Measurements from ENCODE around the gene ISCA1.

ISCA1 gene

DNA sequence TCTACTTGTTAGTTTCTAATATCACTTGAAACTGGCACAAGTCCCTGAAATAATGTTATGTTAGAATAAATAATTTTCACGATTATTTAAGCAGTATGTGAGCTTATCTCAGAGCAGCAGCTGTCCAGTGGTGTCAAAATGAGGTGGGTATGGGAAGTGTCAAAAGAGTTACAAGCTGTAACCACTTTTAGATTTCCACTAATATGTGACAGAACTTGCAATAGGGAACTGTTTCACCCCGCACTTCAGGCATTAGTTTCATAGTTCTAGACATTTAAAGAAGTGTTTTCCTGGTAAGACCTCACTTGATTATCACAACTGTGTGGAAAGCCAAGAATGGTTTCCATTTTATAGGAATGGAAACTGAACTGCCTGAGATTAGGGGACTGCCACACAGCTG is 2.9 kb upstream of the ISCA1 start:
- no peak for DNase-seq (ENCODE audit: low read depth)

DNA sequence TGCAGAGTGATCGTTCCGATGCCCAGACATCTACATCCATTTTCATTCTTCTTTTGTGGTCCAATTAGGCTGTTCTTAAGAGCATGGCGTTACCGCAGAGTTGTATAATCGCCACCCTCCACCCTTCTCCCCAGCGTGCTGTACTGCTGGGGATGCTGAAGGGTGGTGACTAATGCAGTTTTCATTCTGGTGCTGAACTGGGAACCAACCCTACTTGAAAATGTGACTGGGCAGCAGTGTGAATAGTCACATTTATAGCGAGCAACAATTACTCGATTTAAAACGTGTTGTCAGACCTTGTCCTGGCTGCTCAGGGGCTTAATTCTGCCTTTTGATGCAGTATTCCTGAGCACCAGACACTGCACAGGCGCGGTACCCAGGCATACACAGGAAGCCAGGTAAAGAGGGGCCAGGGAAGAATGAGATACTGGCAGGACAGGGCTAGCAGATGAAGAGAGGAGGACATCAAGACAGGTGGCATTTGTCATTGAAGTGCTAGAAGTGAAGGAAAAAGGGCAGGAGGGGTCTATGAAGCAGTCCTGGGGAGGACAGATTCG is 719 bp upstream of the ISCA1 start:
- peak; percentile 69 for DNase-seq (ENCODE audit: low read depth)

DNA sequence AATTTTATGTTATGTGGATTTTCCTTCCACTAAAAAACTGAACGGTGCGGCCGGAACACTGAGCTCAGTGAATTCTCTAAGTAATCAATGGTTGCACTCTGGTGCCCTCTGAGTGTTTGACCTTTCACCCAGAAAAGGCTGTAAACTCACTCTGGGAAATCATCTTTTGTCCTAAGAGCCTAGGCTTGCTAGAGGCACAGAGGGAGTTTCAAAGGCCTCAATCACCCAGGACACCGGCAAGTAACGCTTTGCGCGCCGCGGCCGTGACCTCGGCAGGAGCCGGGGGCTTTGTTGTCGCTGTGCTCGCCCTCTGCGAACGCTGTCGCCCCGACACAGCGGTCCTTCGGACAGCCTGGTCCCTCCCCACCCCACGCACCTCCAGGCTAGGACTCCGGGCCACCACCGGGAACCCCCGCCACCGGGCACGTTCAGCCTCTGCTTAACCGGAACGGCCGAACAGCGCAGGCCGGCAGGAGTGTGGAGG is 703 bp downstream of the ISCA1 start:
- peak; percentile 11 for DNase-seq (ENCODE audit: low read depth)

DNA sequence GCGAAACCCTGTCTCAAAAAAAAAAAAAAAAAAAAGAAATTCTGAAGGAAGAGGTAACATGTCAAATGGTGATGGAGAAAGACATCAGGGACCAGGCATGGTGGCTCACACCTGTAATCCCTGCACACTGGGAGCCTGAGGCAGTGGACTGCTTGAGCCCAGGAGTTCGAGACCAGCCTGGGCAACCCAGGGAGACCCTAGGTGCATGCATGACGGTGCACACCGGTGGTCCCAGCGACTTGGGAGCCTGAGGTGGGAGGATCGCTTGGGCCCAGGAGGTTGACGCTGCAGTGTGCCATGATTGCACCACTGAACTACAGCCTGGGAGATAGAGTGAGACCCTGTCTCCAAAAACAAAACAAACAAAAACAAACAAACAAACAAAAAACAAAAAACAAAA is 1.8 kb downstream of the ISCA1 start:
- no peak for DNase-seq (ENCODE audit: low read depth)

- DNase-seq (ENCODE audit: low read depth): no peak
Measured at GRCh38 chr9:86279839-86280238, 2.5 kb downstream of the ISCA1 start.

DNA sequence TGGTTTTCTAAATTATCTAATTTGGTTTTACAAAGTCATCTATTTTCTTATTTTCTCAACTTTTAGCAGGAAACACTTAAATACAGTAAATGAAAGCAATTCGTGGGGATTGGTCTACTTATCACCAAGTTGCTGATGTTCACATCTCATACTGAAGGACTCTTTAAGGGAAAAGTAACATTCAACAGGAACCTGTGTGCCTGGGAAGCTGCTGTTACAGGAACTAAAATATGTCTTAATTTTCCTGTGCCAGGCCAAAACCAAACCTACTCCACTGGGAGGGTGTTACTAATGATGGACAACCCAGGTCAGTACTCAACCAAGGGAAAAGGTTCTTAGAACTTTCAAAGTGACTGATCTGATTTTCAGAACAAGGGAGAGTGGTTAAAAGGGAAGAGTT is 5.3 kb downstream of the ISCA1 start:
- no peak for DNase-seq (ENCODE audit: low read depth)

- DNase-seq (ENCODE audit: low read depth): no peak
Measured at GRCh38 chr9:86275962-86276361, 6.4 kb downstream of the ISCA1 start.

DNA sequence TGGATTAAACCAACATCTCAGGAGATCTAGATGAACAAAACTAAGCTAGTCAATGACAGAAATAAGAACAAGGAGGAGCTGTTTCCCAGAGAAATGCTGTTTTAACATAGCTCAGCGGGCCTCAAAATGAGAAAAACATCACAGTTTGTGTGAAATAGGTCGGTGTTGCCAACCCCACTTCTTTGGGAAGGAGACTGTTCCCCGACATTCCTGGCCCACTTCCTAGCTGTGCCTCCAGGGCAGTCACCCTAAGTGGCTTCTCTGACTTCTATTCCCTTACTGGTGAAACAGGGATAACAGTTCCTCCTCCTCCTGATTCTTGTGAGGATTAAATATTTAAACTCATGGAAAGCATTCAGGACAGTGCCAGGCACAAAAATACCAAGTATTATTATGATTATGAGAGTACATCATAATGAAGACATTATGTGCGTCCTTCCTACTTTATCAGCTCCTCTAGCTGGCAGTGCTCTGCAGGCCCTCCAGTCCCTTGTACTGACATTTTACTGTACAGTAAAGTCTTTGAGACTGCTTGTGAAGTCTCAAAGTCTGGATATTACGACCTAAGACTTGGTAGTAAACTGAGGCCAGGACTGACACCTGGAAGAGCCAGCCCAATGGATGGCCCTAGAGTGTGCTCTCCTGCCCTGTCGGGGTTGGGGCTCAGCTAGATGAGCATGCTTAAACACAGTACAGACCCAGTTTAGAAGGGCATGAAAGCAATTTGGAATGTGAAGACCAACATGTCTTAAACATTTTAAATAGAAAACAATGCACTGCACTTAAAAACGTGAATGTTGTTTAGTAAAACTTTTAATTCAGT is 7.3 kb downstream of the ISCA1 start:
- DNase-seq (ENCODE audit: low read depth): no peak

DNA sequence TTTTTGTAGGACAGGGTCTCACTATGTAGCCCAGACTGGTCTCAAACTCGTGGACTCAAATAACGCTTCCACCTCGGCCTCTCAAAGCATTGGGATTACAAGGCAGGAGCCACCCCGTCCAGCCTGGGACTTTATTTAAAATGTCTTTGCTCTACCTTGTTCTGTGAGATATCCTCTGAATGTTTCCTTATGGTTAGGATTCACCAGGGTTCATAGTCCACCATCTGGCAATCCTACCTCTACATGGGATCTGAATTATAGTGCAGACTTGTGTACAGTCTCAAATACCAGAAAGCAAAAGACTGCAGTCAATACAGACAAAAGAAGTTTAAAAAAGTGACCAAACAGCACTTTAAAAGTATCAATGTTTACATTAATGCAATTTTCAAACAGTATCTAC is 10.1 kb downstream of the ISCA1 start:
- DNase-seq (ENCODE audit: low read depth): no peak

DNA sequence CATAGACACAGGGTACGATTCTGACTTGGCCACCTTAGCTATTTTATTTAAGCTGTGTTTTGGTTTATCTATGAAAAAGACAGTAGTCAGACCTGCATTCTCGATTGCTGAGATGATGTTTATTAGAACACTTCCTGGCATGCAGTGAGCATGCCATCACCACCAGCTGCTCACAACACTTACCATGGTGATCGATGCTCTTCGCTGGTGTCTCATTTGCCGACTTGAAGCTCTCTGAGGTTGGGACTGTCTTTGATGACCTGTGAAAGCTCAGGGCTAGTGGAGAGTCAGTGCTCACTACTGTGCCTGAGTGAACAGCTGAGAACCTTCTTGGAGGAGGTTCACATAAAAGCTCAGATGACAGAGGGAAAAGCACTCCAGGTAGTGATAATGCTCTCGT is 18.5 kb downstream of the ISCA1 start:
- no peak for DNase-seq (ENCODE audit: low read depth)

DNA sequence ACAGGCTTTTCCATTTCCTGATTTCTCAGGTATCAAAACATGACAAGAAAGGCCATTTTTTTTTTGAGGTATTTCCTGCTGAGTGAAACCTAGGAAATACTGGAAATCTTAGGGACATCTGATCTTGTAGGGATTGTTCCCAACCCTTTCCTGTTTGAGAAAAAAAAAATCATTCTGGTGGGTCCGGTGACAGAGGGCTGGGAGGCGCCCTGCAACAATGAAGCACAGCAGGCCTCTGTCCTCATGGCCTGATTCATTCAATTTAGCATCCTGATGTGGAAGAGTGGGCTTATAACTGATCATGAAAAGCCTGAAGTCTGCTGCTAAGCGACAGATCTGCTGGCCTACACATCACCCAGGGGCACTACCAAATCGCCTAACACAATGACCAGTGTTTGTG is 19.8 kb downstream of the ISCA1 start:
- DNase-seq (ENCODE audit: low read depth): no peak

GRCh38 chr9:86259557-86259956 is 22.8 kb downstream of the ISCA1 start, which contains the start of gene C9orf153:
C9orf153 (minus strand) TSS chr9:86259657; CDS start chr9:86229603, 30,054 bp downstream.
- no peak for DNase-seq (ENCODE audit: low read depth)

GRCh38 chr9:86257391-86257790 is 24.9 kb downstream of the ISCA1 start:
- no peak for DNase-seq (ENCODE audit: low read depth)

- DNase-seq (ENCODE audit: low read depth): no peak
Measured at GRCh38 chr9:86256653-86257052, 25.7 kb downstream of the ISCA1 start.

GRCh38 chr9:86253577-86253976 is 28.8 kb downstream of the ISCA1 start:
- DNase-seq (ENCODE audit: low read depth): no peak

DNA sequence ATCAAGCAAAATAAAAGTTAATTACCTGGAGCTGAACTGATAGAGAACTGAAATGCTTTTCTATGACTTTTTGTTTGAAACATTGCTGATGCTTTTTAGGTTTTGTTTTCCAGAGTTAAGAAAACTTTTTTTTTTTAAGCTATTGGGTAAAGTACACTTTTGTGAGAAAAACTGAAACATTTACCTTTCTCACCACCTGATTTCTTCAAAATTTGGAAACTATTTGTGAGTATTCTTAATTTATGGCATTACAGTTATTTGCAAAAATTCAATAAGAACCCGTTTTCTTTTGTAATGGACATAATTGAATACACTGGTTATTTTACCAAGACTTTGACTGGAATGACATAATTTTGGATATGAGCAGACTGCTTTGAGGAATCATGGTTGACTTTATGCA is 29.5 kb downstream of the ISCA1 start:
- DNase-seq (ENCODE audit: low read depth): no peak

- no peak for DNase-seq (ENCODE audit: low read depth)
Measured at GRCh38 chr9:86250123-86250522, 32.2 kb downstream of the ISCA1 start.

GRCh38 chr9:86248746-86249145 is 33.6 kb downstream of the ISCA1 start:
- DNase-seq (ENCODE audit: low read depth): no peak

DNA sequence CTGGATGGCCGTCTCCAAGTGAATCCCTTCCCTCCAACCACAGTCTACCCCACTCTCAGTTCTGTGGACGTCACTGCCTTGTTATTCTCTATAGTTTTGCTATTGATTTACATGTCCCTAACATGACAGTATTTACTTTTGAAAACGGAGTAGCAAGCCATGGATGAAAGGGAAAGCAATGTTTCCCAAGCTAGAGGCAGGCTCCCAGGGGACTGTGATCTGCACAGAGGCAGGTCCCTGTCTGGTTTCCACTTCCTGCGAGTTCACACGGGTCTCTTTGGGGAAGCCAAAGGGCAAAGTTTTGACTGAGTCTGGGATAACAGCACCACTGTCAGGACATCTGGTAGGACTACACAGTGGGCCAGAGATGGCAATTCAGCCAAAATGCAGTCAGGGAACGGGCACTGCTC is 35.6 kb downstream of the ISCA1 start:
- no peak for DNase-seq (ENCODE audit: low read depth)

DNA sequence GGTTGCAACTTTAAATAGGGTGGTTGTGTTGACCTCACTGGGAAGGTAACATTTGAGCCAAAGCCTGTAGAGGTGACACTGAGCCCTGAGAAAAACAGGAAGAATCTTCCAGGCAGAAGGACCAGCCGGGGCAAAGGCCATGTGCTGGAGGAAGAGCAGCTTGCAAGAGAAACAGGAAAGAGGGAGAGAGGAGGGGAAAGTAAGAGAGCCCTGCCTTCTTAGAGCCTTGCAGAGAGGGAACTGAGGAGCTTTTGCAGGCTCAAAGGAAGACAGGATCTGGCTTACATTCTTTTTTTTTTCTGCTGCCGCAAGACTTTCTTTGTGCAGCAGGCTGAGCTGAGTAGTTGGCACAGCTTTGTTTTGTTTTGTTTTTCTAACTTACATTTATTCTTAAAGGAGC is 40.3 kb downstream of the ISCA1 start:
- DNase-seq (ENCODE audit: low read depth): no peak

DNA sequence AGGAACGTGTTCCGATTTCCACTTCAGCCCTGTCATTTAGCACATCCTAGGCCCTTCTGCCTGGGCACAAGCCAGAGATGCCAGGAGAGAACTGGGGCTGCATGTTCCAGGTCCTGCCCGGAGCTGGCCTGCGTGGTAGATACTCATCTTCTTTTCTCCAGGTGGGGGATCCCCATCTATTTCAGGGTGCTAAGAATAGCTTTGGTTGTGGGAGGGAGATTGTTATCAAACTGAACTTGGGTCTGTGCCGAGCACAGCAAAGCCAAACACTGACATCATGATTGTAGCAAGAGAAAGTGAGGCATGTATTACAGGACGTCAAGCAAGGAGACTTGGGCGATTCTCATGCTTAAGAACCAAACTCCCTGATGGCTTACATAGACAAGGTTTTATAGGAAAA is 41.1 kb downstream of the ISCA1 start:
- no peak for DNase-seq (ENCODE audit: low read depth)

- no peak for DNase-seq (ENCODE audit: low read depth)
Measured at GRCh38 chr9:86238861-86239770, 43.2 kb downstream of the ISCA1 start.

DNA sequence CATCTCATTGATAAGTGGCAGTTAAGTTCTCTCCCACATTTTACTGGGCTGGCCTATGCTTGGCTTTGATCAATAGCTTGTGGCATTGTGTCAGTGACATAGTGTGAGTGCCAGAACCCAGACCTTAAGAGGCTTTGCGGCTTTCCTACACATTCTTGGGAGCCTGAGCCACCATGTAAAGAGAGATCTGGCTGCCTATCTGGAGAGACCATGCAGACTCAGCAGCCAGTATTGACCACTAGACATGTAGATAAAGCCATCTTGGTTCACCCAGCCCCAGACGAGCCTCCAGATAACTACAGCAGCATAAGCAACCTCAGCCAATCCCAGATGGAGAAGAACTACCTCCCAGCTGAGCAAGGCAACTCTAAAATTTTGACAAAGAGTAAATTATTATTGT is 51.5 kb downstream of the ISCA1 start:
- no peak for DNase-seq (ENCODE audit: low read depth)
